B cell (primary cell): Measurements from ENCODE around the gene ACSBG1. TPM values are rescaled to one million over a fixed set of nuclear protein-coding genes. Genes with fewer than 3 reads are reported as not detected.

Experiments used
- ATAC-seq: fragments of 200-7000 bp; cut with Tn5 transposase; one replicate; pipeline ENCODE4 v1.10.0; 2021; ENCODE audit warnings: low read depth, mild to moderate bottlenecking, moderate number of reproducible peaks, moderate library complexity
- CTCF ChIA-PET: fragments of 350-600 bp; sonication (Branson Sonifier 250); formaldehyde crosslinking; loops from one replicate; lab custom pipeline; 2021; ENCODE audit warnings: antibody characterized with exemption, inconsistent platforms; lab: Charles Lee
- POLR2A ChIA-PET: fragments of 350-600 bp; sonication (Branson Sonifier 250); formaldehyde crosslinking; loops from one replicate; lab custom pipeline; 2021; ENCODE audit warnings: antibody characterized with exemption; lab: Charles Lee
- DNase-seq: peaks from one replicate; pipeline ENCODE4 v3.0.0; 2013
- H2AFZ ChIP-seq: 2 replicates; pipeline ENCODE4 v1.6.1; 2012; ENCODE audit warnings: mild to moderate bottlenecking, low read depth, low read length; ENCODE audit not compliant: insufficient read depth, poor library complexity, severe bottlenecking
- H3K27ac ChIP-seq, 2 donors: 1 replicate in 1 of 2; 2 replicates in 1 of 2; pipeline ENCODE4 v1.5.1; 2012 to 2013; ENCODE audit warnings: low read length in 2 of 2, mild to moderate bottlenecking in 2 of 2, moderate library complexity in 1 of 2
- H3K27me3 ChIP-seq, 4 experiments: fragments of 200-600 bp in 1 of 4; sonication (generic) in 1 of 4; replicated peaks in 1 of 4; 1 replicate in 2 of 4; 2 replicates in 2 of 4; pipeline versions ENCODE4 v1.6.1 to v1.7.0; 2013 to 2016; ENCODE audit warnings: low read length in 3 of 4, mild to moderate bottlenecking in 2 of 4, mixed read lengths in 1 of 4, moderate library complexity in 1 of 4; ENCODE audit not compliant: insufficient read depth in 4 of 4, control insufficient read depth in 3 of 4; ENCODE audit errors: control extremely low read depth in 1 of 4
- H3K36me3 ChIP-seq, 2 experiments: replicated peaks in 1 of 2; 1 replicate in 1 of 2; 2 replicates in 1 of 2; pipeline versions ENCODE4 v1.6.1 to v1.7.1; 2013; ENCODE audit warnings: low read length in 1 of 2; ENCODE audit not compliant: insufficient read depth in 2 of 2, control insufficient read depth in 1 of 2; ENCODE audit errors: control extremely low read depth in 1 of 2, extremely low read depth in 1 of 2
- H3K4me1 ChIP-seq, 2 donors: fragments of 200-600 bp in 1 of 2; sonication (generic) in 1 of 2; 1 replicate in 1 of 2; 2 replicates in 1 of 2; pipeline versions ENCODE4 v1.5.1 to v1.6.1; 2013 to 2017; ENCODE audit warnings: low read length in 2 of 2; ENCODE audit not compliant: control insufficient read depth in 2 of 2, insufficient read depth in 2 of 2
- H3K4me2 ChIP-seq: replicated peaks from 2 replicates; pipeline ENCODE3; 2012; ENCODE audit warnings: mild to moderate bottlenecking, low read depth, low read length; ENCODE audit not compliant: poor library complexity, severe bottlenecking
- H3K4me3 ChIP-seq, 5 experiments: fragments of 200-600 bp in 1 of 5; sonication (generic) in 1 of 5; 1 replicate in 3 of 5; 2 replicates in 2 of 5; pipeline versions ENCODE4 v1.5.1 to v1.7.0; 2011 to 2016; ENCODE audit warnings: low read length in 4 of 5, mild to moderate bottlenecking in 4 of 5, low read depth in 2 of 5, control low read depth in 1 of 5, moderate library complexity in 1 of 5; ENCODE audit not compliant: insufficient read depth in 1 of 5; ENCODE audit errors: control extremely low read depth in 1 of 5, extremely low read depth in 1 of 5
- H3K79me2 ChIP-seq: fragments of 200-600 bp; sonication (generic); one replicate; pipeline ENCODE4 v1.6.0; 2016; ENCODE audit warnings: low read length; ENCODE audit not compliant: control insufficient read depth, insufficient read depth
- H3K9ac ChIP-seq: fragments of 200-600 bp; sonication (generic); 2 replicates; pipeline ENCODE4 v1.6.1; 2017; ENCODE audit warnings: mild to moderate bottlenecking, low read length, moderate library complexity
- H3K9me3 ChIP-seq, 3 donors: one replicate each; pipeline versions ENCODE4 v1.6.1 to v1.7.1; 2013; ENCODE audit warnings: low read length in 2 of 3; ENCODE audit not compliant: control insufficient read depth in 2 of 3, insufficient read depth in 1 of 3; ENCODE audit errors: control extremely low read depth in 1 of 3
- H4K20me1 ChIP-seq: 2 replicates; pipeline ENCODE4 v1.6.0; 2012; ENCODE audit warnings: mild to moderate bottlenecking, low read length; ENCODE audit not compliant: insufficient read depth, control insufficient read depth, poor library complexity, severe bottlenecking
- H3K27ac Mint-ChIP-seq: one replicate; pipeline ENCODE4 v1.8.0; 2021; ENCODE audit warnings: mixed read lengths
- H3K27me3 Mint-ChIP-seq: one replicate; pipeline ENCODE4 v1.8.0; 2021; ENCODE audit warnings: mixed read lengths
- H3K4me1 Mint-ChIP-seq: one replicate; pipeline ENCODE4 v1.8.0; 2021; ENCODE audit warnings: mixed read lengths
- H3K4me3 Mint-ChIP-seq: one replicate; pipeline ENCODE4 v1.8.0; 2021; ENCODE audit warnings: mixed read lengths
- H3K9me3 Mint-ChIP-seq: one replicate; pipeline ENCODE4 v1.8.0; 2022; ENCODE audit warnings: mixed read lengths; ENCODE audit not compliant: insufficient read depth
- EZH2 ChIP-seq: IDR thresholded peaks from 2 replicates; pipeline ENCODE4 v1.6.1; 2012; ENCODE audit warnings: borderline replicate concordance, low read depth, mild to moderate bottlenecking, moderate library complexity, low read length; ENCODE audit not compliant: insufficient read depth, poor library complexity, severe bottlenecking
- WGBS: methylation state at CpG from one replicate; pipeline ENCODE4 v1.1.5; 2013; ENCODE audit warnings: missing lambda C conversion rate; ENCODE audit not compliant: insufficient coverage; 5-methylcytosine and 5-hydroxymethylcytosine counted together
- intact Hi-C: fragments of 100-400 bp; cut with micrococcal nuclease; formaldehyde crosslinking; loops from one replicate; pipeline ENCODE4 v1.10.0; 2022
- polyA plus RNA-seq: library from polyadenylated mRNA; depleted of rRNA; stranded (reverse); fragments of >200 nt; gene quantifications from 2 replicates; pipeline ENCODE4 v1.2.3, GENCODE V29; 2012
- total RNA-seq, 2 donors: library from RNA; stranded (reverse); fragments of 120-200 nt in 1 of 2; gene quantifications; 1 replicate in 1 of 2; 2 replicates in 1 of 2; pipeline versions ENCODE4 v1.2.3 to v1.2.4, GENCODE V29; 2013 to 2022
- TF ChIP-seq, protein P1 (sequence below): fragments of 200-600 bp; IDR thresholded peaks from one replicate; pipeline ENCODE4 v1.8.0; 2022; ENCODE audit warnings: antibody characterized with exemption, mild to moderate bottlenecking

The ACSBG1 gene
- total and polyA plus RNA-seq, 2 donors (not counting 1 experiment from before 2014, with no cell fraction given) = 0.03 to 0.07 TPM

DNA sequence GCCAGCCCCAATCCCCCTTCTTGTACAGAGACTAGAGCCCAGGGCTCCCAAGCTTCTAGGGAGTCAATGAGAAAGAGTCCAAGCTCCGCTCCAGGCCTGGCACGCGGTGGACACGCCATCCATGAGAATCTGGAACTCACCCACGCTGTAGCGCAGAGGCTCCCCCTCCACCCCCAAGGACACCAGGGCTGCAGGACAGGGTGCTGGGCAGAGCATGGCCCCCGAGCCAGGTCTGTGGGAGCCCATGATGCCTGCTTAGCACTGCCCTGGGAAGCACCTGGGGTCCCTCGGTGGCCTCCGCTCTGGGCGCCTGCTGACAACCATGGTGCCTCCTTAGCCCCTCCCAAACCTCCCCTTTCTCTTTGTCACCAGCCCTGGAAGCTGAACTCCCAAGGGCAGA lies 28.5 kb downstream of the ACSBG1 start:
- ChIA-PET POLR2A (no interaction called here), CTCF (interaction anchor here (0.5 to 16.6 kb wide), 4 partner anchors 11 to 264 kb away, joined by 3 to 394 read pairs (median 14); no protein-coding TSS in a partner anchor)
- H3K4me1 Mint-ChIP-seq = no peaks in the 10 kb centered on the region
- Histone ChIP-seq H3K9ac (no peak overlapping the region), H3K27me3 (peaks cover 0 to 2% (median 0%) of the 10 kb centered on the region in 4 experiments), H3K4me3 (no peak overlapping the region), H3K4me2 (no peak overlapping the region), H3K79me2 (no peaks in the 10 kb centered on the region), H4K20me1 (no peaks in the 10 kb centered on the region), H3K9me3 (no peaks in the 10 kb centered on the region), H3K36me3 (no peaks in the 10 kb centered on the region), H3K27ac (no peak overlapping the region), H3K4me1 (no peaks in the 10 kb centered on the region), H2AFZ (no peak overlapping the region)
- 89% methylated on average over 9 of the region's 10 CpGs for WGBS
- DNase-seq (no peak), ATAC-seq (no peak)
- peaks cover 10% of the 10 kb centered on the region for H3K27me3 Mint-ChIP-seq
- no peak overlapping the region for H3K4me3 Mint-ChIP-seq
- TF ChIP-seq EZH2 = no peak
- TF ChIP-seq, protein P1, sequence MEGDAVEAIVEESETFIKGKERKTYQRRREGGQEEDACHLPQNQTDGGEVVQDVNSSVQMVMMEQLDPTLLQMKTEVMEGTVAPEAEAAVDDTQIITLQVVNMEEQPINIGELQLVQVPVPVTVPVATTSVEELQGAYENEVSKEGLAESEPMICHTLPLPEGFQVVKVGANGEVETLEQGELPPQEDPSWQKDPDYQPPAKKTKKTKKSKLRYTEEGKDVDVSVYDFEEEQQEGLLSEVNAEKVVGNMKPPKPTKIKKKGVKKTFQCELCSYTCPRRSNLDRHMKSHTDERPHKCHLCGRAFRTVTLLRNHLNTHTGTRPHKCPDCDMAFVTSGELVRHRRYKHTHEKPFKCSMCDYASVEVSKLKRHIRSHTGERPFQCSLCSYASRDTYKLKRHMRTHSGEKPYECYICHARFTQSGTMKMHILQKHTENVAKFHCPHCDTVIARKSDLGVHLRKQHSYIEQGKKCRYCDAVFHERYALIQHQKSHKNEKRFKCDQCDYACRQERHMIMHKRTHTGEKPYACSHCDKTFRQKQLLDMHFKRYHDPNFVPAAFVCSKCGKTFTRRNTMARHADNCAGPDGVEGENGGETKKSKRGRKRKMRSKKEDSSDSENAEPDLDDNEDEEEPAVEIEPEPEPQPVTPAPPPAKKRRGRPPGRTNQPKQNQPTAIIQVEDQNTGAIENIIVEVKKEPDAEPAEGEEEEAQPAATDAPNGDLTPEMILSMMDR = no peak
- H3K9me3 Mint-ChIP-seq = no peaks in the 10 kb centered on the region
- intact Hi-C loops = no loop called here
- no peak overlapping the region for H3K27ac Mint-ChIP-seq

DNA sequence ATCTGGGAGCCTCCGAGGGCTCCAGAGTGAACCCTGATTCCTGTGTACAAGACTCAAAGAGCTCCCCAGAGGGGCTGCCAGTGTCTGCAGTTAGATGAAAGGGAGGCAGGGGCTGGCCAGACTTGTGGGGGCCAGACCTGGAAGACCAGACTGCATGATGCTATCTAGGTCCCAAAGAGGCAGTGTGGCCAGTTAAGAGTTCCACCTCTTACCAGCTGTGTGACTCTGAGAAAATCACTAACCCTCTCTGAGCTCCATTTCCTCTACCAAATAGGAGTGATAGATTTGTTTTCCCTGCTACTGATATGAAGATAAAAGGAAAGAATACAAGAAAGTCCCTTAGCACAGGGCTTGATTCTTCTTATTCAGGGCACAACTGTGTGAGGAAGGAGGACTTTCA lies 29.0 kb downstream of the ACSBG1 start:
- H3K36me3 ChIP-seq = no peaks in the 10 kb centered on the region
- peaks cover 10% of the 10 kb centered on the region for H3K27me3 Mint-ChIP-seq
- H3K9me3 Mint-ChIP-seq = no peaks in the 10 kb centered on the region
- CTCF ChIA-PET = interaction anchor here (0.5 to 16.6 kb wide), 4 partner anchors 10 to 264 kb away, joined by 3 to 394 read pairs (median 14); no protein-coding TSS in a partner anchor
- no peak overlapping the region for H2AFZ ChIP-seq
- H3K9me3 ChIP-seq = no peaks in the 10 kb centered on the region
- 83% methylated on average over 1 of the region's 1 CpG for WGBS
- DNase-seq = no peak
- no peak overlapping the region for H3K4me2 ChIP-seq
- H4K20me1 ChIP-seq = no peaks in the 10 kb centered on the region
- peaks cover 0 to 2% (median 0%) of the 10 kb centered on the region in 4 experiments for H3K27me3 ChIP-seq
- intact Hi-C loops = no loop called here
- no peak overlapping the region for H3K27ac Mint-ChIP-seq
- no peak for TF ChIP-seq EZH2
- TF ChIP-seq, protein P1 = no peak
- H3K27ac ChIP-seq = no peak overlapping the region
- H3K4me3 ChIP-seq = no peak overlapping the region
- no peaks in the 10 kb centered on the region for H3K4me1 ChIP-seq
- no peak for ATAC-seq
- no peaks in the 10 kb centered on the region for H3K4me1 Mint-ChIP-seq
- no peaks in the 10 kb centered on the region for H3K79me2 ChIP-seq
- POLR2A ChIA-PET = no interaction called here
- no peak overlapping the region for H3K4me3 Mint-ChIP-seq
- H3K9ac ChIP-seq = no peak overlapping the region
